ENCODE measurements around the gene IRF1. TPM values are rescaled to one million over a fixed set of nuclear protein-coding genes. Genes with fewer than 3 reads are reported as not detected.

IRF1 gene
- total RNA-seq, 1 donor from 2014 or later = 58.9 TPM

DNA sequence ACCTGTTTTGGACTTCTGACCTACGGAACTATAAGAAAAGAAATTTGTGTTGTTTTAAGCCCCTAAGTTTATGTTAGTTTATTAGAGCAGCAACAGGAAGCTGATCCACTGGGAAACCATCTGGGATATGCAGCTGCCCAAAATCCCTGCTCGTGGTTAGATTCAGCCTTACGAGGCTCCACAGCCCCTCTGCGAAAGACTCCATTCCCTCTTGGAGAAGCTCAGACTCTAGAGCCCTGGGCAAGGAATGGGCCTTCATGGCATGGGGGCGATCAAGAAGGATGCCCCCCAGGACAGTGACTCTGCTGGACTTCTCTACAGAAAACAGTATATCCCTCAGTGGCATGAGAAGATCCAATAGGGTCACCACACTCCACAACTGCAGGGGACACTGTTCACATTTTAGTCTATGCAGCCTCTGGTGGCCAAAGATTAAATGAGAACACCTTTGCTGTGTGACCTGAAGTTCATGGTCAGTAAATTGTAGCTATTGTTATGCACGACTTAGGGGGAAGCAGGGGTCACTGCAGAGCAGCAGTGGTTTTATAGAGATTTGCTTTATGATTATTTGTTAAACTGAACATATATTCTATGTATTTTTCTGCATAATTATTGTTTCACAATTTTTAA, 21.1 kb downstream of the IRF1 start:
- Mint-ChIP-seq H3K9me3 (ENCODE audit: unreplicated experiment) (peaks cover 4% of the 10 kb centered on the region), H3K36me3 (ENCODE audit: unreplicated experiment) (peaks cover 3% of the 10 kb centered on the region), H3K27ac (ENCODE audit: unreplicated experiment) (peak overlapping the region; percentile 3), H3K4me3 (ENCODE audit: unreplicated experiment) (no peak overlapping the region), H3K4me1 (ENCODE audit: unreplicated experiment) (peaks cover 63% of the 10 kb centered on the region), H3K27me3 (ENCODE audit: unreplicated experiment) (no peaks in the 10 kb centered on the region)
- TF ChIP-seq CTCF (IDR thresholded peaks at IDR 0.05) = no peak
- no peak for DNase-seq (ENCODE audit: extremely low spot score, unreplicated experiment)

GRCh38 chr5:132468656-132469379, 21.8 kb downstream of the IRF1 start:
- H3K27me3 Mint-ChIP-seq (ENCODE audit: unreplicated experiment) = no peaks in the 10 kb centered on the region
- peaks cover 3% of the 10 kb centered on the region for H3K36me3 Mint-ChIP-seq (ENCODE audit: unreplicated experiment)
- peaks cover 4% of the 10 kb centered on the region for H3K9me3 Mint-ChIP-seq (ENCODE audit: unreplicated experiment)
- H3K4me1 Mint-ChIP-seq (ENCODE audit: unreplicated experiment) = peaks cover 67% of the 10 kb centered on the region
- H3K27ac Mint-ChIP-seq (ENCODE audit: unreplicated experiment) = peak overlapping the region; percentile 85
- DNase-seq (ENCODE audit: extremely low spot score, unreplicated experiment) = no peak
- peak overlapping the region; percentile 43 for H3K4me3 Mint-ChIP-seq (ENCODE audit: unreplicated experiment)
- TF ChIP-seq CTCF (IDR thresholded peaks at IDR 0.05) = no peak

- Mint-ChIP-seq H3K27ac (ENCODE audit: unreplicated experiment) (peak overlapping the region; percentile 62), H3K27me3 (ENCODE audit: unreplicated experiment) (no peaks in the 10 kb centered on the region), H3K4me3 (ENCODE audit: unreplicated experiment) (no peak overlapping the region), H3K4me1 (ENCODE audit: unreplicated experiment) (peaks cover 76% of the 10 kb centered on the region), H3K36me3 (ENCODE audit: unreplicated experiment) (peaks cover 3% of the 10 kb centered on the region), H3K9me3 (ENCODE audit: unreplicated experiment) (peaks cover 4% of the 10 kb centered on the region)
- DNase-seq (ENCODE audit: extremely low spot score, unreplicated experiment) = no peak
- no peak for TF ChIP-seq CTCF (IDR thresholded peaks at IDR 0.05)
Measured at GRCh38 chr5:132467287-132467984, 23.1 kb downstream of the IRF1 start.

GRCh38 chr5:132466433-132467286, 23.9 kb downstream of the IRF1 start:
- no peak for DNase-seq (ENCODE audit: extremely low spot score, unreplicated experiment)
- Mint-ChIP-seq H3K27ac (ENCODE audit: unreplicated experiment) (peak overlapping the region; percentile 84), H3K36me3 (ENCODE audit: unreplicated experiment) (peaks cover 6% of the 10 kb centered on the region), H3K4me3 (ENCODE audit: unreplicated experiment) (no peak overlapping the region), H3K9me3 (ENCODE audit: unreplicated experiment) (peaks cover 4% of the 10 kb centered on the region), H3K4me1 (ENCODE audit: unreplicated experiment) (peaks cover 80% of the 10 kb centered on the region), H3K27me3 (ENCODE audit: unreplicated experiment) (no peaks in the 10 kb centered on the region)
- no peak for TF ChIP-seq CTCF (IDR thresholded peaks at IDR 0.05)
